ENCODE data around the gene CYP3A4. TPM values are rescaled to one million over a fixed set of nuclear protein-coding genes. Genes with fewer than 3 reads are reported as not detected.

Gene CYP3A4
- total and polyA plus RNA-seq, 9 of the 15 experiments (the other 6 are each of a cell fraction or from before 2014, with no cell fraction given), result 0.07 to 0.08 TPM; not detected in 7

- TF ChIP-seq ARID3A (IDR thresholded peaks at IDR 0.05; ENCODE audit: borderline replicate concordance, low read depth, low read length) (no peak; the same call in 1 of the 2 replicates), TRIM24 (IDR thresholded peaks at IDR 0.05) (peak; percentile 35 to 71; a peak in 2 of 4 replicates), NFATC3 (IDR thresholded peaks at IDR 0.05) (0 out of 2 replicates have a peak, but pooled peaks have one; percentile 36), ATF4 (CRISPR knock-in tag; IDR thresholded peaks at IDR 0.05) (peak; percentile 30; the same call in 1 of the 2 replicates), ZNF639 (CRISPR knock-in tag; conservative IDR thresholded peaks at IDR 0.05 in 1 of 2, IDR thresholded peaks at IDR 0.05 in 1 of 2) (no peak), HDAC2 (IDR thresholded peaks at IDR 0.05) (peak; percentile 62; the same call in 1 of the 2 replicates), ZNF507 (tag; conservative IDR thresholded peaks at IDR 0.05) (no peak), DNMT1 (IDR thresholded peaks at IDR 0.05) (no peak), TAF7 (tag; IDR thresholded peaks at IDR 0.05) (no peak), LCOR (CRISPR knock-in tag; IDR thresholded peaks at IDR 0.05) (no peak), TCFL5 (CRISPR knock-in tag; conservative IDR thresholded peaks at IDR 0.05) (no peak), CHD7 (IDR thresholded peaks at IDR 0.05; ENCODE audit: low read depth, low read length) (no peak)
These were observed 23.0 kb upstream of the CYP3A4 start (continued) for GRCh38 chr7:99806839-99807478.

All from K562 (cell line).